Stimulated activated CD4-positive, alpha-beta T cell treated with anti-CD3 and anti-CD28 coated beads, Interleukin-15, amount 100 ng/mL, for 1 hour (primary cell): ENCODE measurements around the gene MAPKAP1.

Source experiments
- DNase-seq, 2 donors: peaks; one replicate each; pipeline ENCODE4 v3.0.0-alpha.2; 2020; ENCODE audit warnings: low read depth in 1 of 2, low spot score in 1 of 2

MAPKAP1 gene

DNA sequence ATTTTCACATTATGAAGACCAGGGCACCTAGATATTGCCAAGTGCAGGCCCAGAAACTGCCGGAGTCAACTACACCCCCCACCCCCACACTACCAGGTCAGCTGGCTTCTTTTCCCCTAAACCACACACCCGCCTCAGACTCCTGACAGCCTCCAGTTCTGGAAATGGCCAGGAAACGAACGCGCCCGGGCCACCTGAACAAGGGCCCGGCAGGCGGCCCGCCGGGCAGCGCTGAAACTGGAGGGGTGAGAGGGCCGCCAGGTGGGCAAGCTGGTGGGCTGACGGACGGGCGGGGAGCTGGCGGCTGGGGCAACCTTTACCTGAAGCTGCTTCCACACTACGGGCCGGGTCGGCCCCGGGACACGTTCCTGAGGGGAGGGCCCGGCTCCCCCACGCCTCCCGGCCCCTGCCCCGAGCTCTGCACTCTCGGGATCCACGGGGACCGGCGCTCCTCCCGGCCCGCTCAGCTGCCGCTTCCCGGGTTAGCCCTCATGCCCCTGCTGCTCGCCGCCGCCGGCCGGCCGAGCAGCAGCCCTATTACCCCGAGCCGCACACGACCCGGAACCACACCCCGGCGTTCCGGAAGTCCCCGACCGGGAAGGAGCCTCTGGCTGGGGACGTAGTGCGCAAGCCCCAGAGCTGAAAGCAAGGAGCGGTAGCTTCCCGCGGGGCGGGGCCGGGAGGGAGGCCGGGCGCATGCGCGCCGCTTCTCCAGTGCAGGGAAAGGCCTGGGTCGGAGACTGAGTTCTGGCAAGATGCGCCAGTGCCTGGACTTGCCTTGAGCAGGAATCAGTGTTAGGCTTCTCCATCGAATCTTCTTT is at the start of gene MAPKAP1:
Gene MAPKAP1 (minus strand): TSS at position 558 of the 821 bp plus-strand sequence. CDS start 34,634 bp downstream, outside the sequence.
- peak; percentile 86 to 91 for DNase-seq

DNA sequence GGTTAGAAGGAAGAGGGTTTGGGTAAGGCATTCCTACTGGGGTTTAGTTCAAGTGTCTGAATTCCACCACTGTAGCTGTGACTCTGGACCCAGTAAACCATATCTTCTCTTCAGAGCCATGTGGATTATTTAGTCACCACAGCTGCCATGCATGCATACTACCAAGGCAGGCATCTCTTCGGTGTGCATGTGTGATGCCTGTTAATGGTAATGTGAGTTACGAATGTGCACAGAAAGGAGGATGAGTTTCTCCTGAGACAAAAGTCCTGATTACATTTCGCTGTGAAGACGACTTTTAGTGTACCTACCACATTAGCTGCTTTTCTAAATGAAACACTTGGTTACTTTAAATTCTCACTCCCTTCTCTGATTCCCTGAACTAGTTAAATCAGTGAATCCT is 49.5 kb upstream of the MAPKAP1 start:
- DNase-seq = no peak

DNA sequence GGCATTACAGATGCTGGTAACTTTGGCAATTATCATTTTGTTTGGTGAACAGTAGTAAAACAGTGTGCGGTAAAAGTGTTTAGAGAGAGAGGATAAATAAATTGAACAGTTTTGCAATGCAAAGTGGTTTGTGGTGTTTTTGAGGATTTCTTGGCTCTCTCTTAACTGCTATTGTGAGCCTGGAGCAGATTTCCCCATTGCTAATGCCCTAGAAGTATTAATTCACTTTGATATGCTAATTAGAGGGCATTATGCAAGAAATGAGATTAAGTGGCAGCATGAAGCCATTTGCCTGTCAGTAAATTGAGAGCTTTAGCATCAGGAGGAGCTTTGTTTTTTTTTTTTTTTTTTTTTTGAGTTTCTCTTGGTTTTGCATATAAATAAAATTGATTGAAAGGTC is 48.3 kb upstream of the MAPKAP1 start:
- no peak for DNase-seq

DNA sequence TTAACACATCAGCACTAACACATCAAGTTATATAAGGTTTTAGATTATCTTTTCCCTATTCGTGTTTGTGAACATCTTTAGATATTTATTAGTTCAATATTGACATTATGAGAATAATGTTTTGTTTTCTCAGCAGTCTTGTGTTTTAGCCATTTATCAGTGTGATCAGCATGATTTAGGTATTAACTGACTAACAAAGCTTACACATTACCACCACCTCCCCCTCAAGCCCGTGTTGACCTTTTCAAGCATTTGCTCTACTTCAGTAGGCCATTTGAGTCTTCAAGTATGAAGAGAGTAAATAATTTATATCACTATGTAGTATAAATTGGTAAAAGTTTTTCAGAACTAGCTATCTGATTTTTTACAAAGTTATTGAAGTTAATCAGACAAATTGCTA is 47.1 kb upstream of the MAPKAP1 start:
- no peak for DNase-seq

DNA sequence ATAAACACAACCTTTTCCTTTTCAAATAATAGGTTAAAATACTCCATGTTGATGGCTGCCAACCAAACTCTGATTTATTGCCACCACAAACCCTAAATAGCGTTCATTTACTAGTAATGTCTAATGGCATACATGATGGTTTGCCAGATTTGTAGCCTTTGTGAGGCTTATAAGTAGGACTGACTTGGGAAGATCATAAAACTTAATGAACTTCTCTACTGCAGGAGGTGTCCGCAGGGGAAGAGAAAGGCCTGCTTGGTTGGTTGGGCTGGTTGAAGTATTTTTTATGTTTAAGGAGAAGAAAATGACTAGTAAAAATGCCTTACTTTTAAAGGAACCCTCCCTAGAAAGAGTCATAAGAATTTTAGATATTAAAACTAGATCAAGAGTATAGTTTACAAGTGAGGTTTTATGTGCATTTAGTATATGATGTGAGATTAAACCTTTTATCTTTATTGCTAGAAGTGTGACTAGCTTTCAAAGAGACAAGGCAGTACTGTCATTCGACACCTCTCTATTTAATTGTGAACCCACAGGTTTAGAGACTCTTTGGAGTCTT is 45.1 kb upstream of the MAPKAP1 start:
- DNase-seq = no peak

DNA sequence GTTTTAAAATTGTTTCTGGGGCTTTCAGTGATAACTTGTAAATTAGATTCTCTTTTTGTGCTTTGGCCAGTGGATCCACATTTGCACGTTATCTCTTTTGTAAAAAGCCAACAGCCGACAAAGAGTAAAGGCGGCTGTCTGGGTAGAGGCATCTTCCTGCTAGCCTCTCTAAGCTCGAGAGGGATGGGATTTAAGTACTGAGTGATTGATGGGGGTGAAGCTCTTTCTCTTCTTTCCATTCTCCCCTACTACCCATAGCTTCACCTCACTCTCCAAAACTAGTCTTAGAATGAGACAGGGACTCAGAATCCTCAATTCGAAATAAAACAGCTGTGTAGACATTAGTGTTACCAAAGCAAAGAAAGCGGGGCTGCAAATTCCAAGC is 43.6 kb upstream of the MAPKAP1 start:
- DNase-seq = no peak

DNA sequence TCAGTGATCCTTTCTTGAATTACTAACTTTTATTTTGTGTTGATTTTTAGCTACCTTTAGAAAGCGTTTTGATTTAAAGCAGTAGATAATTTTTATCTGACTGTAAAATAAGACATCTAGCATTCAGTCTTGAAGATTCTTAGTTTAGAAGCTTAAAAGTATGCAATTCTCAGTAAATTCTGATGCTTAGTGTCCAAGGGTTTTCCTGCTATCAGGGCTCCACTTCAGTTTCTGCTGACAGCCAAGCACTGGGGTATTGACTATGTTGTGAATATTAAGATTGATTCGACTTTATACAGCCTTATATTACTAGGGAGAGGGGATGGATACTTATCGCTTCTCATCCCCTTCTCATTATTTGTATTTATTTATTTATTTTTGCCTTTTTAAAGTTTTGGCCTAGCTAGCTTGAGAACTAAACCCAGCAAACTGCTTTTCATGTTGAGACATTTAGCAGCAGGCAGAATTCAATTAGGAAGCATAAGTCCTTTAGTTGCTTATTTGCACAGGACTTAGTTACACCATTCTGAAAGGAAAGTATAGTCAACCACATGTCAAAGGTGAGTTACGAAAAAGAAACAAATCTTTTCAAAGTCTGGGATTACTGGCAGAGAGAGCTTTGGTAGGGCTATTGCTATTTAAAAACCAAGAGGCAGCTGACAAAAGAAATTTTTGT is 43.1 kb upstream of the MAPKAP1 start:
- no peak for DNase-seq

DNA sequence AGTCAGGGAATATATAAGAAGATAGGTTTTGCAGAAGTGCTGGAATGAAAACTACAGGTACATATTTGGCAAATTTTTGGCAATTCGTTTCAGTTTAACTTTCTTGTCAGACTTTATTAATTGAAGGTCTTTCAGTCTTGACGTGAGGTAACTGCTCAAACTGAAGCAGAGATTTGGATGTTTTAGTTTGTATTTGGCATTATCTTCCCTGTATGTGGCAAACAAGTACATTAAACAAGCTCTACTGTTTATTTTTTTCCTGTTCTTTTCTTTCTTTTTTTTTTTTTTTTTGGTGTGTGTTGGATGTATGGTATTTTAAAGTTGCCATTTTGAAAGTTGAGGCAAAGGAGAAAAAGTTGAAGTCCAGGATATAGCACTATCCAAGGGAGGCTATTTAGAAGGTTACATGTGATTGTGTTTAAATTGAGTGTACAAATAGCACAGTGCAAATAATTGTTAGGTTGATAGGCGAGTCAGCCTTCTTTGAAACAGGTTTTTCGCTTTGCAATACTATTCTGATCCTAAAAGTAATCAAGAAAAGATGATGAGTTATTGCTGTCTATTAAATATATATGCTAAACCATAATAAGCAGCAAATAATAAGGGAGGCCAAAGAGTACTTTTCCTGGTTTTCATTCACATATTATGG is 42.4 kb upstream of the MAPKAP1 start:
- DNase-seq = no peak

DNA sequence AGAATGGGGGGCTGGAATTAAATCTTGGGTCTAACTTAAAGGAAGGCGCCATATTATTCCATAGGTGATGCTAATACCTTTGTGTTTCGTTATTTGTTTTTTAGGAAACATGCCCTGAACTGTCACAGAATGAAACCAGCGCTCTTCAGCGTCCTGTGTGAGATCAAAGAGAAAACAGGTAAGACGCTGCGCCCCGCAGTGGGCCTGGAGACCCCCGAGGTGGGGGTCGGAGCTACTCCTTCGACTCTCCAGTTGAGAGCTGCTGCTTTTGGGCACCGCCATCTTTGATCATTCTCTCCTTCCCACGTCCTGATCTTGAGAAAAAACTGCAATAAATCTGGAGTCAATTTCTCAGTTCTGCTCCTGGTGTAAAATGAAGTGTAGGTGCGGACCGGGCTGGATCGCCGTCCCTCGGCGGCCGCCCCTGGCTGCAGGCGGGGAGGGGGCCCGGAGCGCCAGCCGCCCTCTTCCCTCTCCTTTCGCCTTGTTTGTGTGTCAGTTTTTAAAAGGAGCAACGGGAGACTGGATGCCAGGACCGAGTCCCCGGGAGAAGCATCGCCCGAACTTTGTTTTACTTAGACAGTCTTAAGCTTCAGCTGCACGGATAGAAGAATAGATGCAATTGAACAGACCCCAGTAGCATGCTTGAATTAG is 41.6 kb upstream of the MAPKAP1 start:
- DNase-seq = no peak

DNA sequence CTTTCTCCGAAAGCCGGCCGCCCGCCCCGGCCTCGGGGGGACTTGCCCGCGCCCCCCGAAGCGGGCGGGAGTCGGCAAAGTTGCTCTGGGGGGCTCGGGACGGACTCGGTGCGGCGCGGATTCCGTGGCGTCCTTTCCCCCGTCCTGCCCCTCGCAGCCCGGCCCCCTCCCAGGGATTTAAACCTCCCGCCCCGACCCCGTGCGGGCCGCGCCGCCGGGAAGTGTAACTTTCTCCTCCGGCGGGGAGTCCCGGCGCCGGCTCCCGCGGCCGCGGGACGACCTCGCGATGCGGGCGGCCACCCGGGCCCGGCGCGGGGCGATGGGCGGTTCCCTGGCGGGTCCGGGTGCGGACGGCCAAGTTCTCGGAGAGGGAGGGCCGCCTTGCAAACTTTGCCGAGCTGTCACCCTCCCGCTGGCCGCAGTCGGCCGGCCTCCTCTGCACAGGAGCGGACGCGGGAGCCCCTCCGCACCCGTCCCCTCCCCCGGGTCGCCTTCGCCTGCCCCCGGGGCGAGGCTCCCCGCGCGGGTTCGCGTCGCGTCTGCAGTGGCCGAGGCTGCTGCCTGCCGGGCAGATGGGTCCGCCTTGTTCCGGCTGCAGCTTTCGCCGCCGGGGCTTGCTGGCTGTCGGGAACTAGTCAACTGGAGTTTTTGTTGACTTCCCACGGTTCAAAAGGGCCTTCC is 40.9 kb upstream of the MAPKAP1 start:
- DNase-seq = peak in 1 of 2 donors; percentile 11

DNA sequence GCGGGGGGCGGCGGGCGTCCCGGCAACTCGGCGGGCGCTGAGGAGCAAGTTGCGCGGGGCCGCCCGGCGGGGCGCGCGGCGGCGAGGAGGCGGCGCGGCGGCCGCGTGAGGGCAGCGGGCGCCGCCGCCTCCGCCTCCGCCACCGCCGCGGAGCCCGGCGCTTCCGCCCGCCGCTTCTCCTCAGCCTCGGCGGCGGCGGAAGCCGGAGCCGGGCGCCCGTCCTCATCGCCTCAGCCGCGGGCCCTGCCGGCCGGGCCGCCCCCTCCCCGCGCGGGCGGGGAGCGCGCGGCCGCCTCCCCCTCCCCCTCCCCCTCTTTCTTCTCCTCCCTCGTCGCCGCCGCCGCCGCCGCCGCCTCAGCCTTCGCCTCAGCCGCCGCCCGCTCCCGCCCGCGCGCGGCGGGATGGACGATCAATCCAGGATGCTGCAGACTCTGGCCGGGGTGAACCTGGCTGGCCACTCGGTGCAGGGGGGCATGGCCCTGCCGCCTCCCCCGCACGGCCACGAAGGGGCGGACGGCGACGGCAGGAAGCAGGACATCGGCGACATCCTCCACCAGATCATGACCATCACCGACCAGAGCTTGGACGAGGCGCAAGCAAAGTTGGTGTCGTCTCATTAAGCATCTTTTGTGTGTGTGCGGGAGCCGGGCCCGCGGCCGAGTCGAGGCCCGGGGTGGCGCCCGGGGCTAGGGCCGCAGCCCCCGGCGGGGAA is 40.2 kb upstream of the MAPKAP1 start, which contains the start of gene PBX3:
Gene PBX3 (plus strand): TSS at position 321 of the 712 bp plus-strand sequence.
- DNase-seq = peak; percentile 8 to 35

DNA sequence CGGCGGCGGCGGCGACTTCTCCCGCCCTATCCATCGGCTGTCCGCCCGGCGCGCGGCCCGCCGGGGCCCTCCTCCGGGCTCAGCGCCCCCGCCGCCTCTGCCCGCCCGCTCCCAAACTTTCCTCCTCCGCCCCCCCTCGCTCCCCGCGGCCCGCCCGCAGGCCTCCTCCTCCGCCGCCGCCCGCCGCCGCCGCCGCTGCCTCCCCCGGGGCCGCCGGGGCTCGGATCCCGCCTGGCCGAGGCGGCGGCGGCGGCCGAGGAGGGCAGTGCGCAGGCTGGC is 39.7 kb upstream of the MAPKAP1 start:
- no peak for DNase-seq

DNA sequence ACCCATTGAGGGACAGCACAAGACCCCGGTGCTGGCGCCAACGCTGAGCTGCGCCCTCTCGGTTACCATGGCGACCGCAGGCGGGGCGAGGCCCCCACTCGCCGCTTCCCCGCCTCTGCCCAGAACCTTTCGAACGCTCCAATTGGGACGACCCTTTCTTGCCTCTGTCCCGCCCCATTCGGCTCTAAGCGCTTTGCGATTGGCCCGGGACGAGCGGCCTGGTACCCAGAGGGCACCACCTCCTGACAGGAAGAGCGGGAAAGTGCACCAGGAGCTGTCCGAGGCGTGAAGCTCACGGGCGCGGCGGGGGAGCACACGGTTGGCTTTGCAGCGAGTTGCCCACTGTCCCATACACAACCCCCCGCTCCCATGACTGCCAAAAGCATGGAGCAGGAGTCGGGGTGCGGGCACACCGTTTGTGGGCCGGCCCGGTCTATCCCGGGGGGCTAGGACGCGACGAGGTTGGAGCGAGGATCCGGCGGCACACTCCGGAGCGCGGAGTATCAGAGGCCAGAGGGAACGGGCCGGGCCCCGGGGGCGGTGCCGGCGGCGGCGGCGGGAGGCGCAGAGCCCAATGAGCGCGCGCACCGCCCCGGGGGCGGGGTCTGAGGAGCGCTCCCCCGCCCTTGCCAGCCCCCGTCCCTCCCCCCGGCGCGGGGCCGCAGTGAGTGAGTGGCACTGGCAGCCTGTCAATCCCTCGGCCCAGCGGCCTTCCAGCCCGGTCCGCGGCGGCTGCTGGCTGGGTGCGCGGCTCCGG is 39.2 kb upstream of the MAPKAP1 start:
- peak; percentile 85 to 92 for DNase-seq

DNA sequence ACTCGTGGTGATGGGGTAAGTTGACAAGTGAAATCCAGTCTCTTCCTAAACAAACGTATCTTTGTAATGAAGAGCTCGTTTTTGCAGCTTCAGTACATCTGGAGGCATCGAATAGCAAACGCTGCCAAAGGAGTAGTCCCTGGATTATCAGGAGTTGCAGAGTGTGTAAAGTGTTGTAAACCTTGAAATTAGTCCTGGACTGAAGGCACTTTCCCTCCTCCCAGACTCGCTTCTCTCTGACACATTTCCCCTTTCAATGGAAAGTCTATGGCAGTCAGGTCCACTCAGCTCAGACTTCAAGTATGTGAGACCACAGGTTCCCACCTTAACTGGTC is 38.6 kb upstream of the MAPKAP1 start:
- DNase-seq = no peak

DNA sequence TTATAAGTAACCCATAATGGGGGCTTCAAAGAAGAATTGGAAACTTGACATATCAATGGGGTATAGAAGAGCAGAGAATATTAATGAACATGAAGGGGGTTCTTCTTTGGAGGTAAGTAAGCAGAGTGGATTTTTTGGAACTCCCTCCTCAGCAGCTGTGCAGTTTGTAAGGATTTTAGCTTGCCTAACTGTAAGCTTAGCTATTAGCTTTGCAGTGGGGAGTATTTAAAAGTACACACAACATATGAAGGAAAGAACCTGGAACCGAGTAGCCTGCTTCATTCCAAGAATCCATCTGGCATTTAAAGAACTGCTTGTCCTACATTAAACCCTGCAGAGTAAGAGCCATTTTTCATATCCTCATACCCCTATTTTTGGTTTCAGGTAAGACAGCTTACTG is 38.0 kb upstream of the MAPKAP1 start:
- no peak for DNase-seq

DNA sequence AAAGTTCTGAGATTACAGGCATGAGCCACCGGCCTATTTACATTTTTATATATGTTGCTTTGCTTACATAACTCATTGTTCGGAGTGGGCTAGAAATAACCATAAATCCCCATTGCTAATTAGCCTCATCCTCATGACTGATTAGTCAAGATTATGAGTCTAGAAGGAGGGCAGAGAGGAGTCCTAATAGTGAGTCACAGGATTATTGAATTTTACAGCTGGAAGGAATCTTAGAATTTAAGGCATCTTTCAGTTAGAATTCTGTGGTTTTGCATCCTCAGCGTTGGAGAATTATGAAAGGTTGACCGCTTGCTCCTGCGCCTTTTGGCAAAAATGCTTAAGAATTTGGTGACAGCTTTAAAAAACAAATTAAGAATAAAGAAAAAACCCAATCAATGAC is 37.6 kb upstream of the MAPKAP1 start:
- no peak for DNase-seq

DNA sequence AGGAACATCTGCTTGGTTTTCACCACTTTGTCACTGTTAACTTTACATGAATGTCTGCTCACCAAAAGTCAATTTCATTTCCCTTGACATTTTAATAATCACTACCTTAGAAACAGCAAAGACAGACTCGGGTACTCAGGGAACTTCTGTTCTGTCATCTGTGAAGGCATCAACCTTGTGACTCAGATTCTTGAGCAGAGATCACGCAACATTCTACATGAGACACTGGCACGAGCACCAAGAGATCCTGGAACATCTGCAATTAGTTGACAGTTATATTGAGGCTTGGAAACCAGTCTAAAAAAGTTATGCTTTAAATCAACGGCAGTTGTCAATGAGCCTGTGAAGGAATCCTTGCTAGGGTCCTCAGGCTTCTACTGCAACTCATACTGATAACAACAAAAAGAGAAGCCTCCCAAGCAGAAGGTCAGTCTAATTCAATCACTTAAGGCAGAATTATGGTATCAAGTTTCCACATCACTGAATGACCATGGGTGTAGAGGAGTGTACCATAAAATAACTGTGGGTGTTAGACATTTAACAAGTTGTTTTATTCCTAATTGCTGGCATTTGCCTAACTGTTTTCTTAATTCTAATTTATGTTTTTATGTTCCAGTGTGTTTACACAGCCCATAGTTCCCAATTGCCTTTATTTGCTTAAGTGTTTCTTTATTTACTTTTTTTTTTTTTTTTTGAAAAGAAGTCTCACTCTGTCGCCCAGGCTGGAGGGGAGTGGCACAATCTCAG is 36.8 kb upstream of the MAPKAP1 start:
- DNase-seq = no peak

DNA sequence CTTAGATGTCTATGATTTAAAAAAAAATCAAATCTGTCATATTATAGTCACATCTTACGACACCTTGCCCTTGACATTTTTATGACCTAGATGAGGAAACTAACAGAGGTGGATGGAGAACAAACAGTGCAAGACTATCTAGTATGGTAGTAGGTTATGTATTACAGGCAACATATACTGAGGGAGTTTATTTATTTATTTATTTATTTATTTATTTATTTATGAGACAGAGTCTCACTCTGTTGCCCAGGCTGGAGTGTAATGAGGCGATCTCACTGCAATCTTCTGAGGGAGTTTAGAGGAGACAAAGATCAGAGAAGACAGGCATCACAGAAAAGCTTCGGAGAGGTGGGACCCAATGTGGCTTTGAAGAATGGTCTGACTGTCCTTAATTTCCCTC is 35.6 kb upstream of the MAPKAP1 start:
- no peak for DNase-seq

DNA sequence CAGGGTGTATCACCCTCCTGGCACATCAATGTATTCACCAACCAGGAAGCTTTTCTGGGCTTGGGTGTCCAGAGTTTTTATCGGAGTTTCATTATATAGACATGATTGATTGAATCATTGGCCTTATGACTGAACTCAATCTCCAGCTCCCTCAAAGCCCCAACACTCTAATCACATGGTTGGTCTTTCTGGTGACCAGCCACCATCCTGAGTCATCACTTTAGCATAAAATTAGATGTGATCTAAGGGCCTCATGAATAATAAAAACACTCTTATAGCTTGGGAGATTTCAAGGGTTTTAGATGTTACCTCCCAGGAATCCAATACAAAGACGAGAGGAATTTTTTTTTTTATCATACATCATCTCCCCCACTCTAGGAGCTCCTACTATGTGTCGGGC is 32.4 kb upstream of the MAPKAP1 start:
- DNase-seq = no peak
